Transverse colon (tissue), 4 donors: ENCODE data around the gene NID1. TPM values are rescaled to one million over a fixed set of nuclear protein-coding genes. Genes with fewer than 3 reads are reported as not detected.

Experiments used
- DNase-seq: peaks from one replicate; pipeline ENCODE4 v3.0.0-alpha.2; 2019
- H3K27ac ChIP-seq, 4 donors: fragments of 200-600 bp; sonication (generic); 2 replicates each; pipeline ENCODE4 v1.5.1; 2016 to 2018; ENCODE audit warnings: inconsistent platforms in 4 of 4
- H3K27me3 ChIP-seq: fragments of 200-600 bp; sonication (generic); 2 replicates; pipeline ENCODE4 v1.5.1; 2017; ENCODE audit warnings: inconsistent platforms
- H3K36me3 ChIP-seq, 4 donors: fragments of 200-600 bp; sonication (generic); 2 replicates each; pipeline ENCODE4 v1.5.1; 2017 to 2019; ENCODE audit warnings: inconsistent platforms in 4 of 4
- H3K4me1 ChIP-seq, 4 donors: fragments of 200-600 bp; sonication (generic); 2 replicates each; pipeline ENCODE4 v1.5.1; 2017 to 2020; ENCODE audit warnings: inconsistent platforms in 4 of 4
- H3K4me3 ChIP-seq, 4 donors: fragments of 200-600 bp; sonication (generic); 1 replicate in 1 of 4; 2 replicates in 3 of 4; pipeline versions ENCODE4 v1.5.1 to v1.6.1; 2017 to 2019; ENCODE audit warnings: inconsistent platforms in 4 of 4
- H3K9me3 ChIP-seq, 2 donors: fragments of 200-600 bp; sonication (generic); 2 replicates each; pipeline ENCODE4 v1.5.1; 2017 to 2019; ENCODE audit warnings: inconsistent platforms in 2 of 2
- CTCF ChIP-seq, 5 experiments: fragments of 200-600 bp in 3 of 5; fragments of 450-650 bp in 2 of 5; sonication (generic) in 3 of 5; IDR thresholded peaks; 1 replicate in 2 of 5; 2 replicates in 3 of 5; pipeline ENCODE4 v1.5.1; 2016 to 2017; ENCODE audit warnings: antibody characterized with exemption in 5 of 5, inconsistent platforms in 3 of 5, mild to moderate bottlenecking in 2 of 5, moderate library complexity in 1 of 5
- EP300 ChIP-seq: sonication (generic); formaldehyde crosslinking; IDR thresholded peaks from one replicate; pipeline ENCODE4 v1.6.1; 2017; ENCODE audit warnings: antibody characterized with exemption, low read depth
- POLR2A ChIP-seq: fragments of 450-650 bp; IDR thresholded peaks from one replicate; pipeline ENCODE4 v1.6.1; 2016; ENCODE audit warnings: antibody characterized with exemption, mild to moderate bottlenecking, moderate library complexity
- POLR2AphosphoS5 ChIP-seq, 3 donors: sonication (generic); formaldehyde crosslinking; IDR thresholded peaks; one replicate each; pipeline ENCODE4 v1.6.1; 2016; ENCODE audit warnings: antibody characterized with exemption in 3 of 3
- WGBS, 2 donors: methylation state at CpG; one replicate each; pipeline ENCODE4 v1.1.5; 2018; ENCODE audit warnings: low coverage in 1 of 2; 5-methylcytosine and 5-hydroxymethylcytosine counted together
- in situ Hi-C, 4 donors: fragments of 200-750 bp; cut with MboI; loops; one replicate each; pipeline versions ENCODE4 v1.15.0 to v1.15.1; 2017; ENCODE audit warnings: low sequenced_read_pairs in 3 of 4, low pct_ligation_motif_present in 1 of 4, low pct_unique_long_range_greater_than_20kb in 1 of 4
- intact Hi-C: fragments of 100-400 bp; cut with DNase I; formaldehyde crosslinking; loops from one replicate; pipeline ENCODE4 v1.15.1; 2023; ENCODE audit warnings: low total_unique reads
- total RNA-seq, 4 donors: library from RNA; depleted of rRNA; stranded (reverse); fragments of >200 nt; gene quantifications; one replicate each; pipeline ENCODE4 v1.1.0, GENCODE V29; 2016

NID1 gene
- total RNA-seq, 4 donors from 2014 or later, result 42.7 to 133 (median 63.5) TPM

- Histone ChIP-seq H3K36me3 (no peaks in the 10 kb centered on the region), H3K9me3 (no peaks in the 10 kb centered on the region), H3K4me1 (peaks cover 0 to 5% (median 0%) of the 10 kb centered on the region in 4 donors), H3K27ac (peak overlapping the region in 1 of 4 donors; percentile 7), H3K4me3 (no peak overlapping the region), H3K27me3 (no peaks in the 10 kb centered on the region)
- in situ Hi-C loops, result no loop called here
- DNase-seq, result no peak
- TF ChIP-seq POLR2AphosphoS5 (IDR thresholded peaks at IDR 0.05) (no peak), EP300 (no peak), CTCF (IDR thresholded peaks at IDR 0.05) (no peak), POLR2A (no peak)
- 44 to 45% methylated on average over 6 to 8 of the region's 8 CpGs for WGBS, 2 donors
- intact Hi-C loops, result no loop called here
Measured at GRCh38 chr1:236083650-236084385, 18.9 kb upstream of the NID1 start.

GRCh38 chr1:236082526-236082925, 17.6 kb upstream of the NID1 start:
- in situ Hi-C loops, result no loop called here

GRCh38 chr1:236081546-236082227, 16.8 kb upstream of the NID1 start:
- in situ Hi-C loops (no loop called here), intact Hi-C loops (no loop called here)
- 88 to 92% methylated on average over 4 to 10 of the region's 10 CpGs for WGBS, 2 donors
- peaks cover 0 to 5% (median 0%) of the 10 kb centered on the region in 4 donors for H3K4me1 ChIP-seq
- TF ChIP-seq CTCF (IDR thresholded peaks at IDR 0.05), result no peak
- no peak for TF ChIP-seq POLR2AphosphoS5 (IDR thresholded peaks at IDR 0.05)
- no peak for TF ChIP-seq EP300
- no peak for TF ChIP-seq POLR2A
- no peaks in the 10 kb centered on the region for H3K9me3 ChIP-seq
- no peaks in the 10 kb centered on the region for H3K36me3 ChIP-seq
- H3K27ac ChIP-seq, result no peak overlapping the region
- no peak for DNase-seq
- H3K27me3 ChIP-seq, result no peaks in the 10 kb centered on the region
- no peak overlapping the region for H3K4me3 ChIP-seq

More at GRCh38 chr1:236082526-236082925, 17.6 kb upstream of the NID1 start:
- Histone ChIP-seq H3K9me3 (no peaks in the 10 kb centered on the region), H3K4me3 (no peak overlapping the region), H3K4me1 (peaks cover 0 to 5% (median 0%) of the 10 kb centered on the region in 4 donors), H3K36me3 (no peaks in the 10 kb centered on the region), H3K27ac (no peak overlapping the region), H3K27me3 (no peaks in the 10 kb centered on the region)
- DNase-seq, result no peak
- WGBS, 2 donors, result 83 to 97% methylated on average over 4 of the region's 4 CpGs
- TF ChIP-seq POLR2AphosphoS5 (IDR thresholded peaks at IDR 0.05), result no peak
- no peak for TF ChIP-seq POLR2A
- no peak for TF ChIP-seq EP300
- no peak for TF ChIP-seq CTCF (IDR thresholded peaks at IDR 0.05)
- intact Hi-C loops, result no loop called here

- no peak overlapping the region for H3K4me3 ChIP-seq
- H3K27ac ChIP-seq, result no peak overlapping the region
- intact Hi-C loops, result no loop called here
- DNase-seq, result no peak
- no peaks in the 10 kb centered on the region for H3K36me3 ChIP-seq
- no peaks in the 10 kb centered on the region for H3K9me3 ChIP-seq
- no peaks in the 10 kb centered on the region for H3K27me3 ChIP-seq
- peaks cover 0 to 5% (median 0%) of the 10 kb centered on the region in 4 donors for H3K4me1 ChIP-seq
- 90% methylated on average over 5 of the region's 5 CpGs; no CpG with 5 or more reads in 1 of the 2 donors for WGBS, 2 donors
- in situ Hi-C loops, result no loop called here
- TF ChIP-seq EP300, result no peak
- TF ChIP-seq CTCF (IDR thresholded peaks at IDR 0.05), result no peak
- TF ChIP-seq POLR2A, result no peak
- TF ChIP-seq POLR2AphosphoS5 (IDR thresholded peaks at IDR 0.05), result no peak
Measured at GRCh38 chr1:236079703-236080102, 14.8 kb upstream of the NID1 start.
